ENCODE results near the gene GKN1. TPM values are rescaled to one million over a fixed set of nuclear protein-coding genes. Genes with fewer than 3 reads are reported as not detected.

GKN1 gene
- total RNA-seq, 1 experiment from 2014 or later, result not detected

DNA sequence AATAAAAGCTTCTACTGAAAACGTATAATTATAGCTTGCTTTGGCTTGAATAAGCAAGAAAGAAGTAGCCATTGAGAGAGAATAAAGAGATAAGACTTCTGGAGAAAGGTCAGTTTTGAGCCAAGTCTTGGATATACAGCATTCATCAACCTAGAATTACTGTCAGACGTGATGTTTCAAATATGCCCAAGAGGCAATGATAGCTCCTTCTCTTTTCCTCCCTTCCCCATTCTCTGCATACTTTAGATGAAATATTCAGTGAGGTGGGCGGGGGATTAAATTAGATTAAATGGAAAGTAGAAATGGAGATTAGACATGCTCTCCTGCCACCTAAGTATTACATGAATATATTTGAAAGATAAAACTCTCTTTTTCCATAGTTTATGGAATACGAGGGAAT is 47.3 kb downstream of the GKN1 start:
- Histone ChIP-seq H3K18ac (ENCODE audit: insufficient read length, low read depth, low read length) (no peak overlapping the region), H2AFZ (ENCODE audit: low read length) (no peak overlapping the region), H4K20me1 (ENCODE audit: control insufficient read depth, insufficient read depth, insufficient read length) (no peaks in the 10 kb centered on the region), H3K56ac (ENCODE audit: insufficient read length, low read depth, low read length) (no peak overlapping the region), H2BK12ac (ENCODE audit: insufficient read length, low read depth, low read length) (no peak overlapping the region), H2BK5ac (ENCODE audit: insufficient read length, low read length) (no peak overlapping the region), H3K9me3 (ENCODE audit: control insufficient read depth, low read depth, low read length) (no peaks in the 10 kb centered on the region), H3K79me1 (ENCODE audit: insufficient read depth, low read depth, low read length, poor library complexity, severe bottlenecking) (peaks cover 3% of the 10 kb centered on the region), H2BK120ac (ENCODE audit: low read depth, low read length, poor library complexity, severe bottlenecking) (no peak overlapping the region), H2BK20ac (ENCODE audit: low read depth, low read length, poor library complexity, severe bottlenecking) (no peak overlapping the region), H2AK5ac (ENCODE audit: insufficient read length, low read length) (no peak overlapping the region), H4K91ac (ENCODE audit: insufficient read length, low read depth, low read length) (no peak overlapping the region), H3K79me2 (ENCODE audit: insufficient read depth, low read length) (peaks cover 2% of the 10 kb centered on the region; the same call in 1 of the 2 replicates), H4K8ac (replicated peaks; ENCODE audit: insufficient read length, low read depth, low read length) (no peak overlapping the region), H3K27ac (ENCODE audit: insufficient read length, low read depth, low read length) (no peak overlapping the region), H3K9ac (ENCODE audit: extremely low read depth, insufficient read length, low read length) (no peak overlapping the region), H3K4ac (ENCODE audit: low read depth, low read length) (no peak overlapping the region), H3K23me2 (ENCODE audit: insufficient read length, low read depth, low read length, poor library complexity, severe bottlenecking) (no peaks in the 10 kb centered on the region), H3K4me2 (ENCODE audit: insufficient read depth, insufficient read length, low read length) (no peak overlapping the region), H3K4me1 (ENCODE audit: insufficient read depth, low read length) (0 out of 2 replicates have a peak, but pooled peaks cover 2% of the 10 kb centered on the region), H3K23ac (ENCODE audit: insufficient read length, low read depth, low read length) (no peak overlapping the region), H3K14ac (ENCODE audit: insufficient read depth, low read length) (no peak overlapping the region), H4K5ac (ENCODE audit: insufficient read length, low read depth, low read length) (no peak overlapping the region), H3T11ph (ENCODE audit: low read length) (no peak overlapping the region), H3K27me3 (ENCODE audit: insufficient read depth, low read length) (no peaks in the 10 kb centered on the region), H2BK15ac (ENCODE audit: low read depth, low read length) (no peak overlapping the region)
- no peak for DNase-seq
- TF ChIP-seq, protein P1, sequence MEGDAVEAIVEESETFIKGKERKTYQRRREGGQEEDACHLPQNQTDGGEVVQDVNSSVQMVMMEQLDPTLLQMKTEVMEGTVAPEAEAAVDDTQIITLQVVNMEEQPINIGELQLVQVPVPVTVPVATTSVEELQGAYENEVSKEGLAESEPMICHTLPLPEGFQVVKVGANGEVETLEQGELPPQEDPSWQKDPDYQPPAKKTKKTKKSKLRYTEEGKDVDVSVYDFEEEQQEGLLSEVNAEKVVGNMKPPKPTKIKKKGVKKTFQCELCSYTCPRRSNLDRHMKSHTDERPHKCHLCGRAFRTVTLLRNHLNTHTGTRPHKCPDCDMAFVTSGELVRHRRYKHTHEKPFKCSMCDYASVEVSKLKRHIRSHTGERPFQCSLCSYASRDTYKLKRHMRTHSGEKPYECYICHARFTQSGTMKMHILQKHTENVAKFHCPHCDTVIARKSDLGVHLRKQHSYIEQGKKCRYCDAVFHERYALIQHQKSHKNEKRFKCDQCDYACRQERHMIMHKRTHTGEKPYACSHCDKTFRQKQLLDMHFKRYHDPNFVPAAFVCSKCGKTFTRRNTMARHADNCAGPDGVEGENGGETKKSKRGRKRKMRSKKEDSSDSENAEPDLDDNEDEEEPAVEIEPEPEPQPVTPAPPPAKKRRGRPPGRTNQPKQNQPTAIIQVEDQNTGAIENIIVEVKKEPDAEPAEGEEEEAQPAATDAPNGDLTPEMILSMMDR (conservative IDR thresholded peaks at IDR 0.05), result no peak
- WGBS (ENCODE audit: extremely low coverage, insufficient read length, low lambda C conversion rate), result no CpG with 5 or more reads among the region's 4 CpGs
- Mint-ChIP-seq H3K27me3 (ENCODE audit: low read depth) (no peaks in the 10 kb centered on the region), H3K36me3 (ENCODE audit: insufficient read depth in 1 of 3, low read depth in 3 of 3) (0 out of 7 replicates have a peak, but pooled peaks cover 0 to 2% (median 0%) of the 10 kb centered on the region in 3 experiments), H3K4me3 (no peak overlapping the region), H3K9me3 (no peaks in the 10 kb centered on the region), H3K27ac (no peak overlapping the region), H3K4me1 (peaks cover 9 to 24% of the 10 kb centered on the region in 2 experiments)
